Activated T-cell treated with anti-CD3 and anti-CD28 coated beads, Interleukin-2, amount 50 U/mL, for 48 hours (primary cell): Measurements from ENCODE around the gene ZNF555.
"Not testable (repeated sequence)": the region's sequence is repeated elsewhere in the genome, so short reads cannot be mapped to it uniquely, and the experiment has no call there.

Source experiments
- DNase-seq, 2 experiments: peaks; one replicate each; pipeline ENCODE4 v3.0.0-alpha.2; 2020

Gene ZNF555

GRCh38 chr19:2807379-2808128 lies 33.7 kb upstream of the ZNF555 start:
- DNase-seq, result no peak

- DNase-seq, result no peak
Measured at GRCh38 chr19:2808129-2808941, 32.9 kb upstream of the ZNF555 start.

- DNase-seq, result no peak
Measured at GRCh38 chr19:2809387-2810140, 31.7 kb upstream of the ZNF555 start.

GRCh38 chr19:2810141-2811091 lies 30.9 kb upstream of the ZNF555 start:
- DNase-seq, result no peak

- no peak for DNase-seq
Measured at GRCh38 chr19:2811221-2811722, 30.0 kb upstream of the ZNF555 start.

- DNase-seq, result no peak
Measured at GRCh38 chr19:2811735-2812413, 29.4 kb upstream of the ZNF555 start.

GRCh38 chr19:2812414-2813234 lies 28.7 kb upstream of the ZNF555 start:
- DNase-seq, result no peak

- no peak for DNase-seq
Measured at GRCh38 chr19:2813235-2814160, 27.8 kb upstream of the ZNF555 start.

GRCh38 chr19:2814426-2814825 lies 26.8 kb upstream of the ZNF555 start:
- DNase-seq, result no peak

GRCh38 chr19:2815191-2815614 lies 26.1 kb upstream of the ZNF555 start:
- no peak for DNase-seq

GRCh38 chr19:2815923-2816322 lies 25.4 kb upstream of the ZNF555 start:
- no peak for DNase-seq

- no peak for DNase-seq
Measured at GRCh38 chr19:2816641-2817040, 24.6 kb upstream of the ZNF555 start.

- not testable (repeated sequence) for DNase-seq
Measured at GRCh38 chr19:2817237-2817829, 23.9 kb upstream of the ZNF555 start.

GRCh38 chr19:2819540-2820111 lies 21.6 kb upstream of the ZNF555 start, which contains the start of gene ZNF554:
Gene ZNF554, plus strand, starts transcription at chr19:2819868. Its CDS starts 204 bp downstream, at chr19:2820072.
- peak; percentile 97 to 98 for DNase-seq

GRCh38 chr19:2820112-2820702 lies 21.1 kb upstream of the ZNF555 start:
- DNase-seq, result peak in 1 of 2 experiments; percentile 47

- no peak for DNase-seq
Measured at GRCh38 chr19:2822846-2823245, 18.4 kb upstream of the ZNF555 start.

GRCh38 chr19:2823646-2824045 lies 17.6 kb upstream of the ZNF555 start:
- no peak for DNase-seq

GRCh38 chr19:2824129-2824528 lies 17.1 kb upstream of the ZNF555 start:
- no peak for DNase-seq
